HepG2 (cell line): Measurements from ENCODE around the gene SESN1.

Source experiments
- CBFB ChIP-seq: sonication (generic); formaldehyde crosslinking; IDR thresholded peaks from 2 replicates; pipeline ENCODE4 v1.4.0; 2020; ENCODE audit warnings: missing genetic modification reagents
- CREBL2 ChIP-seq: sonication (generic); formaldehyde crosslinking; IDR thresholded peaks from 2 replicates; pipeline ENCODE4 v1.8.1; 2023; ENCODE audit warnings: missing genetic modification reagents, mild to moderate bottlenecking, borderline replicate concordance
- EP300 ChIP-seq, 3 experiments: sonication (generic) in 1 of 3; formaldehyde crosslinking in 1 of 3; IDR thresholded peaks; 2 replicates each; pipeline versions ENCODE4 v1.5.1 to v1.6.1; 2011 to 2020; ENCODE audit warnings: low read depth in 2 of 3, low read length in 2 of 3, borderline replicate concordance in 1 of 3, improper control_type of control experiment in 1 of 3, mild to moderate bottlenecking in 1 of 3, missing genetic modification reagents in 1 of 3, moderate library complexity in 1 of 3
- MAX ChIP-seq: IDR thresholded peaks from 2 replicates; pipeline ENCODE4 v1.6.1; 2012; ENCODE audit warnings: inconsistent platforms
- MEF2D ChIP-seq: sonication (generic); formaldehyde crosslinking; IDR thresholded peaks from 2 replicates; pipeline ENCODE4 v1.5.1; 2020; ENCODE audit warnings: mild to moderate bottlenecking, missing genetic modification reagents
- POLR2A ChIP-seq, 2 experiments: IDR thresholded peaks; 2 replicates each; pipeline ENCODE4 v1.6.1; 2011; ENCODE audit warnings: low read depth in 2 of 2, low read length in 2 of 2, mild to moderate bottlenecking in 1 of 2, moderate library complexity in 1 of 2; ENCODE audit not compliant: insufficient read depth in 1 of 2
- SETDB1 ChIP-seq: sonication (generic); formaldehyde crosslinking; IDR thresholded peaks from 2 replicates; pipeline ENCODE4 v1.5.1; 2020; ENCODE audit warnings: missing genetic modification reagents, mild to moderate bottlenecking, borderline replicate concordance
- ZNF580 ChIP-seq: IDR thresholded peaks from 2 replicates; pipeline ENCODE4 v1.6.1; 2016; ENCODE audit warnings: low read depth, borderline replicate concordance
- TF ChIP-seq, protein P1 (sequence below): sonication (generic); formaldehyde crosslinking; IDR thresholded peaks from 2 replicates; pipeline ENCODE4 v1.5.0; 2020; ENCODE audit warnings: mild to moderate bottlenecking, missing genetic modification reagents, moderate library complexity

DNA sequence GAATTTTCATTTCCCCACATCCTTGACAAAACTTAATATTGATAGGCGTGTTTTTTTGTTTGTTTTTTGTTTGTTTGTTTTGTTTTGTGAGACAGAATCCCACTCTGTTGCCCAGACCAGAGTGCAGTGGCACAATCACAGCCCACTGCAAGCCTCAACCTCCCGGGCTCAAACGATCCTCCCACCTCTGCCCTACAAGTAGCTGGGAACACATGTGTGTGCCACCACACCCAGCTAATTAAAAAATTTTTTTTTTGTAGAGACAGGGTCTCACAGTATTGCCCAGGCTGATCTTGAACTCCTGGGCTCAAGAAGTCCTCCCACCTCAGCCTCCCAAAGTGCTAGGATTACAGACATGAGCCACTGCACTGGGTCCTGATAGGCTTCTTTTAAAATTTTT is 9.9 kb upstream of the SESN1 start:
- TF ChIP-seq EP300 (IDR thresholded peaks at IDR 0.05; ENCODE audit: low read depth in 2 of 2, low read length in 2 of 2) (no peak), EP300 (CRISPR knock-in tag; IDR thresholded peaks at IDR 0.05; ENCODE audit: borderline replicate concordance) (no peak), MAX (no peak), POLR2A (IDR thresholded peaks at IDR 0.05; ENCODE audit: insufficient read depth in 1 of 2, low read depth in 2 of 2, low read length in 2 of 2) (no peak), ZNF580 (no peak), CREBL2 (CRISPR knock-in tag) (no peak), MEF2D (CRISPR knock-in tag) (no peak), SETDB1 (CRISPR knock-in tag) (no peak), CBFB (CRISPR knock-in tag) (no peak)
- TF ChIP-seq, protein P1, sequence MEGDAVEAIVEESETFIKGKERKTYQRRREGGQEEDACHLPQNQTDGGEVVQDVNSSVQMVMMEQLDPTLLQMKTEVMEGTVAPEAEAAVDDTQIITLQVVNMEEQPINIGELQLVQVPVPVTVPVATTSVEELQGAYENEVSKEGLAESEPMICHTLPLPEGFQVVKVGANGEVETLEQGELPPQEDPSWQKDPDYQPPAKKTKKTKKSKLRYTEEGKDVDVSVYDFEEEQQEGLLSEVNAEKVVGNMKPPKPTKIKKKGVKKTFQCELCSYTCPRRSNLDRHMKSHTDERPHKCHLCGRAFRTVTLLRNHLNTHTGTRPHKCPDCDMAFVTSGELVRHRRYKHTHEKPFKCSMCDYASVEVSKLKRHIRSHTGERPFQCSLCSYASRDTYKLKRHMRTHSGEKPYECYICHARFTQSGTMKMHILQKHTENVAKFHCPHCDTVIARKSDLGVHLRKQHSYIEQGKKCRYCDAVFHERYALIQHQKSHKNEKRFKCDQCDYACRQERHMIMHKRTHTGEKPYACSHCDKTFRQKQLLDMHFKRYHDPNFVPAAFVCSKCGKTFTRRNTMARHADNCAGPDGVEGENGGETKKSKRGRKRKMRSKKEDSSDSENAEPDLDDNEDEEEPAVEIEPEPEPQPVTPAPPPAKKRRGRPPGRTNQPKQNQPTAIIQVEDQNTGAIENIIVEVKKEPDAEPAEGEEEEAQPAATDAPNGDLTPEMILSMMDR: no peak
